ENCODE measurements around the gene TARS3.
"Not testable (repeated sequence)": the region's sequence is repeated elsewhere in the genome, so short reads cannot be mapped to it uniquely, and the experiment has no call there.

Gene TARS3

GRCh38 chr15:101723874-101724674, at the start of gene TARS3:
TARS3 (minus strand) TSS chr15:101724473; CDS start chr15:101724387, 86 bp downstream.
- peak; percentile 87 for DNase-seq

GRCh38 chr15:101773496-101774100, 49.3 kb upstream of the TARS3 start:
- DNase-seq = peak; percentile 6

GRCh38 chr15:101772921-101773320, 48.6 kb upstream of the TARS3 start:
- no peak for DNase-seq

GRCh38 chr15:101767083-101767640, 42.9 kb upstream of the TARS3 start:
- DNase-seq = not testable (repeated sequence)

GRCh38 chr15:101765772-101766456, 41.6 kb upstream of the TARS3 start:
- no peak for DNase-seq

- DNase-seq = not testable (repeated sequence)
Observed at GRCh38 chr15:101765340-101765671, 41.0 kb upstream of the TARS3 start.

GRCh38 chr15:101764669-101765339, 40.5 kb upstream of the TARS3 start:
- DNase-seq = not testable (repeated sequence)

GRCh38 chr15:101746716-101747082, 22.4 kb upstream of the TARS3 start:
- DNase-seq = not testable (repeated sequence)

- DNase-seq = not testable (repeated sequence)
Observed at GRCh38 chr15:101734837-101735236, 10.6 kb upstream of the TARS3 start.

- no peak for DNase-seq
Observed at GRCh38 chr15:101733545-101733944, 9.3 kb upstream of the TARS3 start.

GRCh38 chr15:101732772-101733171, 8.5 kb upstream of the TARS3 start:
- DNase-seq = no peak

- DNase-seq = no peak
Observed at GRCh38 chr15:101731746-101732145, 7.5 kb upstream of the TARS3 start.

GRCh38 chr15:101727186-101727585, 2.9 kb upstream of the TARS3 start:
- no peak for DNase-seq

- DNase-seq = no peak
Observed at GRCh38 chr15:101725073-101725472, 800 bp upstream of the TARS3 start.

GRCh38 chr15:101724675-101725005, 367 bp upstream of the TARS3 start:
- DNase-seq = no peak

- DNase-seq = peak; percentile 60
Observed at GRCh38 chr15:101723171-101723873, 951 bp downstream of the TARS3 start.

- DNase-seq = no peak
Observed at GRCh38 chr15:101718896-101719295, 5.4 kb downstream of the TARS3 start.

- DNase-seq = peak; percentile 6
Observed at GRCh38 chr15:101712078-101712477, 12.2 kb downstream of the TARS3 start.

- no peak for DNase-seq
Observed at GRCh38 chr15:101710806-101711205, 13.5 kb downstream of the TARS3 start.

- peak; percentile 87 for DNase-seq
Observed at GRCh38 chr15:101709466-101709865, 14.8 kb downstream of the TARS3 start.

GRCh38 chr15:101707983-101708382, 16.3 kb downstream of the TARS3 start:
- no peak for DNase-seq

GRCh38 chr15:101702077-101702476, 22.2 kb downstream of the TARS3 start:
- no peak for DNase-seq

GRCh38 chr15:101698314-101698713, 26.0 kb downstream of the TARS3 start:
- DNase-seq = no peak
